AG09319 (cell line): ENCODE measurements around the gene CTR9.
A peak's percentile ranks its signal among the peaks of the same experiment; 100 is the strongest.

Source experiments
- DNase-seq: peaks from one replicate; pipeline ENCODE4 v3.0.0-alpha.2; 2010; ENCODE audit warnings: low read depth; ENCODE audit errors: extremely low read depth
- TF ChIP-seq, protein P1 (sequence below): IDR thresholded peaks from 2 replicates; pipeline ENCODE4 v1.5.1; 2011; ENCODE audit warnings: low read depth, mild to moderate bottlenecking, inconsistent platforms, low read length, moderate library complexity

CTR9 gene

GRCh38 chr11:10750838-10751580 lies at the start of gene CTR9:
CTR9 (plus strand) TSS chr11:10751246; CDS start chr11:10751413, 167 bp downstream.
- TF ChIP-seq, protein P1, sequence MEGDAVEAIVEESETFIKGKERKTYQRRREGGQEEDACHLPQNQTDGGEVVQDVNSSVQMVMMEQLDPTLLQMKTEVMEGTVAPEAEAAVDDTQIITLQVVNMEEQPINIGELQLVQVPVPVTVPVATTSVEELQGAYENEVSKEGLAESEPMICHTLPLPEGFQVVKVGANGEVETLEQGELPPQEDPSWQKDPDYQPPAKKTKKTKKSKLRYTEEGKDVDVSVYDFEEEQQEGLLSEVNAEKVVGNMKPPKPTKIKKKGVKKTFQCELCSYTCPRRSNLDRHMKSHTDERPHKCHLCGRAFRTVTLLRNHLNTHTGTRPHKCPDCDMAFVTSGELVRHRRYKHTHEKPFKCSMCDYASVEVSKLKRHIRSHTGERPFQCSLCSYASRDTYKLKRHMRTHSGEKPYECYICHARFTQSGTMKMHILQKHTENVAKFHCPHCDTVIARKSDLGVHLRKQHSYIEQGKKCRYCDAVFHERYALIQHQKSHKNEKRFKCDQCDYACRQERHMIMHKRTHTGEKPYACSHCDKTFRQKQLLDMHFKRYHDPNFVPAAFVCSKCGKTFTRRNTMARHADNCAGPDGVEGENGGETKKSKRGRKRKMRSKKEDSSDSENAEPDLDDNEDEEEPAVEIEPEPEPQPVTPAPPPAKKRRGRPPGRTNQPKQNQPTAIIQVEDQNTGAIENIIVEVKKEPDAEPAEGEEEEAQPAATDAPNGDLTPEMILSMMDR = peak; percentile 29
- peak; percentile 65 for DNase-seq

GRCh38 chr11:10701982-10702381 lies 49.1 kb upstream of the CTR9 start:
- no peak for DNase-seq
- TF ChIP-seq, protein P1 = no peak

DNA sequence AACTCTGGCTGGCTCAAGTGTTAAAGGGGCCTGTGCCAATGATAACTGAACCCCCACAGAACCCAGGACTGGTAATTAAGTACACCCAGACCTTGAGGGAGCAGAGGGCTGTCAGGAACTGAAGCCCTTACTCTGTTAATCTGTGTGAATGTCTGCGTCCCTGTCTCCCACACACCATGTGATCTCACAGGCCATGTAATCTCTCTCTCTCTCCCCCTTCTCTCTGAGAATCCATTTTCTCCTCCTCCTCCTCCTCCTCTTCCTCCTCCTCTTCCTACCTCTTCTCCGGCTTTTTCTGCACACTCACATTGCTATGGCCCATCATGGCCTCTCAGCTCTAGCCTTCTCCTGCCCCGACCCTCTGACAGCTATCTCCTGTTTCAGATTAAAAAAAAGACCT lies 42.9 kb upstream of the CTR9 start:
- TF ChIP-seq, protein P1 = no peak
- DNase-seq = no peak

DNA sequence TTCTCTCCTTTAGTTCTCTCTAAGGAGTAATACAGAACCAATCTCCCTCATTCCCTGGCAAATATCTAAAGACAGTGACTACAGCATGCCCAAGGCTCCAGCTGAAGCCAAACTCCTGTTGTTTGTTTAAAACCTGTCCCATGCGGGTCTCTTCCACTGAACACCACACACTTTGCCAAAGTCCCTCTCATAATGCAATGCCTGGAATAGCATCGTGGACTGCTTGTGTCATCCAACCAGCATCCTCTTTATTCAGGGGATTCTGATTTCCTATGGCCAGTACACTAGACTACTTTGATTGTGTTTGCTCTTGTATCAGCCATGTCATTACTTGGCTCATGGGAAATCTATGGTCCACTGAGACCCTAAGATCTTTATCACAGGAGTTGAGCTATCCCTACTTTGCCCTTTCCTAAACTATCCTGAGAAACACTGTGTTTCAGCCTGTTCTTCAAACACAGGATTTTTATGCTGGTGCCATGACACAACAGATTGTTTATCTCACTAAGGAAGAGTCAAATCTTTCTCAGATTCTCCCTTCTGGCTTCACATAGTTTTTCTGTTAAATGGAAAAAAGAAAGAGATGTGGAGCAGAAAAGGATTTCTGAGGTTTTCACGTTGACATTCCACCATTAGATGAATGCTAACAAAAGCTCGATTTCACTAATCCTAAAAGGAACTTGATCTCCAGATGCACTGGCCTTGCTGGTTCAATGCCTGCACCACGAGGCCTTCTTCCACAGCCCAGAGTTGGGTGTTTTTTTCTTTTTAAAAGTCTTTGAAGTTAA lies 41.6 kb upstream of the CTR9 start:
- TF ChIP-seq, protein P1 = no peak
- DNase-seq = peak; percentile 49

DNA sequence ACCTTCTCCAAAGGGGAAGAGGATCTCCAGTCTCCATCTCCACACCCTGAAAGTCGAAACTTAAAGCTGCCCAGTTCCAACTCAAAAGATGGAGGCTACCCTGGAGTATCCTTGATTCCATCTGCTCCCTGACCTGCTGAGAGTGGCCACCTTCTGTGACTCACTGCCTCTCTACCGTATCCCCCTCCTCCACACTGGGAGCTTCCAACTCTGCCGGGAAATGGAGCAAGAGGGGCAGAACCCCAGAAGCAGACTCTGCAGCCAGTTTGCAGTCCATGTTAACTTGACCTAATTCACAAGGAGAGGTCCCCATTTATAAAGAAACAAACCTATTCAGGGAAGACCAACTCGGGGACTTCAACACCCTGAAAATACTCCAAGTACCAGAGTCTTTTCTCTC lies 35.5 kb upstream of the CTR9 start:
- DNase-seq = no peak
- TF ChIP-seq, protein P1 = no peak

DNA sequence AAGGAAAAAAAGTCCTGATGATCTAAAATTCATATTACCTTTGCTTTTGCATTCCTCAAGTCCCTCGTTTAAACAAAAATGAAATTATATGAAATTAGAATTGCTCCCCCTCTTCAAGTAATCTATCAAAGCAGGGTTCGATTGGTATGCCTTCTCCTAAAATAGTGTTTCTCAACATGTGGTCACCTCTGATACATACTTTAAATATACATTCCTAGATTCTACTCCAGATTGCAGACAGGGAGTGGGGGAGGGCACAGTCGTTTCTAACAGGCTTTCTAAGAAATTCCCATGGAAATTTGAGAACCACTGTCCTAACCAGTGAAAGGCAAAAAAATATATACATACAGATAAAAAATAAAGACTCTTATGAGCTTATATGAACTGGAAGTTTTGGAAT lies 34.9 kb upstream of the CTR9 start:
- TF ChIP-seq, protein P1 = no peak

More for the DNA sequence above, 34.9 kb upstream of the CTR9 start:
- DNase-seq = no peak
